ENCODE results near the gene FAM111A.
"Not testable (repeated sequence)": the region's sequence is repeated elsewhere in the genome, so short reads cannot be mapped to it uniquely, and the experiment has no call there.

Gene FAM111A, protein sequence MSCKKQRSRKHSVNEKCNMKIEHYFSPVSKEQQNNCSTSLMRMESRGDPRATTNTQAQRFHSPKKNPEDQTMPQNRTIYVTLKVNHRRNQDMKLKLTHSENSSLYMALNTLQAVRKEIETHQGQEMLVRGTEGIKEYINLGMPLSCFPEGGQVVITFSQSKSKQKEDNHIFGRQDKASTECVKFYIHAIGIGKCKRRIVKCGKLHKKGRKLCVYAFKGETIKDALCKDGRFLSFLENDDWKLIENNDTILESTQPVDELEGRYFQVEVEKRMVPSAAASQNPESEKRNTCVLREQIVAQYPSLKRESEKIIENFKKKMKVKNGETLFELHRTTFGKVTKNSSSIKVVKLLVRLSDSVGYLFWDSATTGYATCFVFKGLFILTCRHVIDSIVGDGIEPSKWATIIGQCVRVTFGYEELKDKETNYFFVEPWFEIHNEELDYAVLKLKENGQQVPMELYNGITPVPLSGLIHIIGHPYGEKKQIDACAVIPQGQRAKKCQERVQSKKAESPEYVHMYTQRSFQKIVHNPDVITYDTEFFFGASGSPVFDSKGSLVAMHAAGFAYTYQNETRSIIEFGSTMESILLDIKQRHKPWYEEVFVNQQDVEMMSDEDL

DNA sequence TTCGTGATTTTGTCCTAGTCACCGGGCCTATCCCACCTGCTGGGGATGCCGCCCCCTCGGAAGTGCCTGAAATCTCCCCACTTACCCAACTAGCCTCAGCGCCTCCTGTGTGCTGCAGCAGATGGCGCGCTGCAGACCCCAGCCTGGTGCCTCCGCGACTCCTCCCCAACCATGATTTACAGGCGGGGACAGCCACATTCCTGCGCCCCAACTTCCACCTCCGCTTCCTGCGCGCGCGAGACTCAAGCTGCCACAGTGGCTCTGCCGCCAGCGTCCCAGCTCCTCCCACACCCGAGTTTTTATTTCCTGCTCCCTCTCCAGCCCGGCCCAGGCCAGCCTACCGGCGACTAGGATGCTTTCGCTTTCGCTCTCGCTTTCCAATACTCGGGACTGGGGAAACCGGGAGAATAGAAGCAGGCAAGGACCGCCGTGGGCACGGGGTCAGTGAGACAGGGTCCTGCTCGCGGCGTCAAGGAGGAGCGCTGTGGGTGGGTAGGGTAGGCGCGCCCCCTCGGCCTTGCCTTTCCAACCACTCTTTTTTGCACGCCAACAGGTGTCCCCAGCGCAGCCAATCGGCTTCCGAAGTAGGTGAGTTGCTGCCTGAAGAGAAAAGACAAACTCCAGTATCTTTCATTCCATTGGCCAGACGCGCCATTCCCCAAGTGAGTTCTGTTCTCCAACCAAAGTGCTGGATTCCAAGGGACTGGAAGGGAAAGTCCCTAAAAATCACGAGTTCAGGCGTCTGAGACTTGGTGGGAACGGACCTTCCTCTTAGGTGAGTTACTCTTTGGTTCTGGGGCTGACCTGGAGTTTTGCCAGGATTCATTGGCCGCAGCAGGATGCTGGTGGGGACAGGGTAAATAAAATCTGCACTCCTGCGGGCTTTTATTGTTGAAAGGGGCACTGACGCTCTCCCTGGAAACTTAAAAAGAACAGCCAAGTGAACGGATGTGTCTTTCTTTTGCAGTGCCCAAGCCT lies at the start of gene FAM111A:
Gene FAM111A, plus strand, starts transcription at position 327 of the 978 bp plus-strand sequence. CDS start 6,017 bp downstream, outside the sequence.
- in situ Hi-C loops (cut with HindIII; ENCODE audit: low sequenced_read_pairs): loop anchor here (5.0 kb wide), 1 partner anchor 86 kb away; no protein-coding TSS in a partner anchor

DNA sequence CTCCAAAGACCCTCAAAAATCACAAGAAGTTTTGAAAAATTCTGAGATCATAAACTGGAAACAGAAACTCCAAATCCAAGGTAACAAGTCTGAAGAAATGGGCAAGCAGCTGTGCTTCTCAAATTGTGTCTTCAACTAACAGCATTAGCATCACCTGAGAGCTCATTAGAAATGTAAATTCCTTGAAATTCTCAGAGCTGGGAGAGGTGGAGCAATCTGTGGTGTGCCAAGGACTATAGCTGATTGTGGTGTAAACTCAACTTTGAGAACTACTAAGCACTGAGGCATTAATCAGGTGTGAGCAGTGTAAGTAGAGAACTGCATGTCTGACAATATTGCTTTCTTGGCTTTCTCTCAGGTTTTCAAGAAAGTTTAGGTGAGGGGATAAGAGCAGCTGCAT lies 49.1 kb upstream of the FAM111A start:
- in situ Hi-C loops (cut with HindIII; ENCODE audit: low sequenced_read_pairs): not testable (repeated sequence)

DNA sequence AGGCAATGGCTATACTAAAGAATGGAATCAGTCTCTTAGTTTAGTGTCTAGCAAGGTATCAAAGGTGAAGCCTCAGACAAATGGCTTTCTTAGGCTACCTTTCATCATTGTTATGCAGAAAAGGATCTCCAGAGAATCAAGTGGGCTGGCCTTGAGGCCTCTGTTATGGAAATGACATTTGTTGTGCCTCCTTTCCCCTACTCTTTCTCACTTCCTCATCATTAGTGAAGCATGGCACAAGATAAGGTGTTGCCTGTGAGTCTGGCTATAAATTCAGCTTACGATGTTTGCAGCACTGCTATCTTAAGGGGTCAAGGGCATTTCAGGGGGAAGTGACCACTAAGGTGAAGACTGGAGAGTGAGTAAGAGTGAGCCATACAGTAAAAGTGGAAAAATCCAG lies 47.4 kb upstream of the FAM111A start:
- in situ Hi-C loops (cut with HindIII; ENCODE audit: low sequenced_read_pairs): not testable (repeated sequence)

DNA sequence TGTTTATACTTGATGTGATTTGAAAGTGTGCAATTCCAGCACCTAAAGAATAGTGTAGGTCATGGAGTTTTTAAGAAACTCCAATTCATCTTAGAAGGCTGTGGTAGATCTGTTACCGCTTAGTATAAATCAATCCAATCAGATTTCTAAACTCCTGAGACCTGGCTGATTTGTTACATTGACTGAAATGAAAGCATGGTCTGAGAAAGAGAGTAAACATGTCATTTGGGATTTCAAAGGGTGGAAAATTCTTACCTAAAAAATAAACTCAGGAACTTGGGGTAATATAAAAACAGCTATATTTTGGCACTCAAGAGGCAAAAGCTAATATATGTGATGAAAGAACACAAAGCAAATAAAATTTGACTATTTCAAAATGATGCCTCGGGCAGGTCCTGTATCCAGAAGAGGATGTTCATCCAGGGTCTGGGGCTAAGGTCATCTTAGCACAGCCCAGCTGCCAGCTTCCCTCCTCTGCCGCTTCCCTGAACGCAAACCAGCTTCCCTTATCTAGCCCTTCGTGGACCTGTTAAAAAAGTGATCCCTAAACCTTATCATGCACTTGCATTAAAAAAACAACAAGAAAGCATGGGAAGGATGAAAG lies 46.6 kb upstream of the FAM111A start:
- in situ Hi-C loops (cut with HindIII; ENCODE audit: low sequenced_read_pairs): not testable (repeated sequence)

DNA sequence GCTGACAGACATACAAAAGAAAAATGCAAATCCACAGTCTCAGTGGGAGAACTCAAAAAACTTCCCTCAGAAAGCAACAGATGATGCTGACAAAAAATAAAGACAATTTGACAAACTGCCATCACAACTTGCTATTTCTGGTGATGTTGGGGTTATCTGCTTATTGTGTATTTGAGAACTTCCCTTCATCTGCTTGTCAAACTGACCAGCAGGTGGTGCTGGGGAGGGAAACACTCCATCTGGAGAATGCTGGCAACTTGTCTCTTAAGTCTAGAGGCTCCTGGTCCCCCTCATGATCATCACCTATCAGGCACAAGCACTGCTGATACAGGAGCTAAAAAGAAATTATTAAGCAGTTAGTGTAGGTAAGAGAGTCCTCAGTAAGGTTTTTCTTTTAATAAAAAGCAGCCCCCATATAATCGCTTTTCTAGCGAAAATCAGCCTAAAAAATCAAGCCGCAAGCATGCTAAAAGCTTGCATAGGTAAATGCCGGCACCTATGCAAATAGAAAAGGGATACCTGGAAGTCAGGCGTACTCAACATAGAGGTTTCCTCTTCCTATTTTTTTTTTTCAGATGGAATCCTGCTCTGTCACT lies 45.4 kb upstream of the FAM111A start:
- in situ Hi-C loops (cut with HindIII; ENCODE audit: low sequenced_read_pairs): no loop called here

DNA sequence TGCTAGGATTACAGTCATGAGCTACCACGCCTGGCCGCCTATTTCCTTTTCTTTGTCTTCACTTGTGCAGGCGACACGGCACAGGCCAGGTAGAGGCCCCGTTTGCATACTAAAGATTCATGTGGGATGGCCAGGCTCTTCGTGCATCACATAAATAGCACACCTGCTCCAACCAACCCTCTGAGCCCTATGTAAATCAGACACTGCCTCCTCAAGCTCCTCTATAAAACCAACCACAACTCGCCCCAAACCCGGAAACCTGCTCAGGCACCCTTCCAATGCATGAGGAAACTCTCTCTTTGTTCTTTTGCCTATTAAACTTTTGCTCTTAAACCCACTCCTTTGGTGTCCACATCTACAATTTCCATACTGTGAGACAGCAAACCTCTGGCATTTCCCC lies 44.7 kb upstream of the FAM111A start:
- in situ Hi-C loops (cut with HindIII; ENCODE audit: low sequenced_read_pairs): not testable (repeated sequence)

DNA sequence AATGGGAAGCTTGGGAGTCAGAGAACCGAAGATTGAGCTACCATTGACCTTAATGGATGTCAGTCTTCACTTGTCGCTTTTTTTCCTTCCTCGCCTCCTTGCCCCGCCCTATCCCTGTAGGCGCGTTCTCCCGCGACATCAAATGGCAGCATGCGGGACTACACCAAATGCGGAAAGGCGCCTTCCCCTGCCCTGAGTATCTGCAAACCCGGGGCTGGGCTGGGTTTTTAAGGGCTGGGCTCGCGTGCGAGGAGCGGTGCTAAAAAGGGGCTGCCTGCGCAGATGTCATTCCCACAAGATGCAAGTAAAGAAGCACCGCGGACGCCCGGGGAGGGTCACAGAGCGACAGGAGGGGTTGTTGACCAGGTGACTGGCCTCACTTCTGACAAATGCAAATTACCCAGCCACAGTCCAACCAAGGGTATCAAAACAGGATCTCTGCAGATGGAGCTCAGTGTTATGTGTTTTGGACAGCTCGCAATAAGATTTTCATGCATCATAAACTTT lies 40.3 kb upstream of the FAM111A start:
- in situ Hi-C loops (cut with HindIII; ENCODE audit: low sequenced_read_pairs): no loop called here

DNA sequence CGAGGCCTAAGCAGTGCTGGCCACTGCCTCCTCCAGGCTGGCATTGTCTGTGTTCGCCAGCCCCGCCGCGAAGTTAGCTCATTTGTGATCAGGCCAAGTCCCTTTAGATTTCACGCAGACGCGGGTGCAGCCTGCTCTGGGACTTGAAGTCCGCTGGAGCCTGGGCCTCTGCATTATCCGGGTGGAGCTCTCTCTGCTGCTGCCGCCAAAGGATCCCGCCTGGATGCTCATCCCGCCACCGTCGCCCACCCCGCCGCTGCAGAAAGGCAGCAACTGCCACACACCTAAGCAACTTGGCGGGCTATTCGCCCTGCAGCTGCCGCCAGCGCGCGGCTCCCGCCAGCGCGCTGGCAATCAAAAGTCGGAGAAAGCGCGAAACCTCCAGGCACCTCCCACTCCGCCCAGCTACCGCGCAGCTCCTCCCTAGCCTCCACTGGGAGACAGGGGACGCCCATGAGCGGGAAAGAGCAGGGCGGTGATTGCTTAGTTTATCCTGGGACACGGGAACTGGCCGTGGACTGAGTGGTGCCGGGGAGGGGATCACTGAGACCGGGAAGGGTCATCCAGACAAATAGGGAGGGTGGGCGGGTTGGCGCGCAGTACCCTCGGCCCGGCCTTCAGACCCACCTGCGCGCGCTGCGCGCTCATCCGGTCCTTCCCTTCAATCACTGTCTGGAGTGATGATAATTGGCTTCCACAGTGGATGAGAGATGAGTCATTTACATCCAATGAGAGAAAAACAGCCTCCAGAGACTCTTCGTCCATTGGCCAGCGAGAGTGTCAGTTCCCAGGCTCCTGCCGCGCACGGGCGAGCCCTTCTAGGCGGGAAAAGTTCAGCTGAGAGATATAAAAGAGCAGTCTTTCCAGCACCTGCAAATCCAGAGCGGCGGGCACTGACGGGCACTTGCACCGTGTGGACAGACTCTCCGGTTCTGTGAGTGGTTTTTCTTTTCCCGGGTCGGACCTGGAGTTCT lies 36.0 kb upstream of the FAM111A start, which contains the start of gene FAM111B:
Gene FAM111B, plus strand, starts transcription at position 875 of the 974 bp plus-strand sequence. CDS start 2,389 bp downstream, outside the sequence.
- in situ Hi-C loops (cut with HindIII; ENCODE audit: low sequenced_read_pairs): no loop called here

DNA sequence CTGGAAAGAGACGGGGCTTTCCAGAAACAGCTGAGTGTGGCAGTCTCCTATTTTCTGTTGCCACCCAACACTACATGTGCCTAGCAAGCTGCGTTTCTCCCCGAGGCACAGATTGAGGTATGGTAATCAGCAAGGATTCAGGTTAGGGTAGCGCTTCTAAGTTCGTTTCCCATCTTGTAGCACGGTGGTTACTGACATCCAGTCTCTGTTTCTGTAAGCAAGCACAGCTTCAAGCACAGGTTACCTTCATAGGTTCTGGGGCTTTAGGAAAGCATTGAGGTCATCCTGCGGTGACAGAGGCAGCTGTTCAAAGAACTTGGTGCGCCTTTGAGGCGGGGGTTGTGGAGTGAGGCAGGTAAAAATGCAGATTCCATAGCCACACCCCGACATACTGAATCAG lies 34.9 kb upstream of the FAM111A start:
- in situ Hi-C loops (cut with HindIII; ENCODE audit: low sequenced_read_pairs): not testable (repeated sequence)

DNA sequence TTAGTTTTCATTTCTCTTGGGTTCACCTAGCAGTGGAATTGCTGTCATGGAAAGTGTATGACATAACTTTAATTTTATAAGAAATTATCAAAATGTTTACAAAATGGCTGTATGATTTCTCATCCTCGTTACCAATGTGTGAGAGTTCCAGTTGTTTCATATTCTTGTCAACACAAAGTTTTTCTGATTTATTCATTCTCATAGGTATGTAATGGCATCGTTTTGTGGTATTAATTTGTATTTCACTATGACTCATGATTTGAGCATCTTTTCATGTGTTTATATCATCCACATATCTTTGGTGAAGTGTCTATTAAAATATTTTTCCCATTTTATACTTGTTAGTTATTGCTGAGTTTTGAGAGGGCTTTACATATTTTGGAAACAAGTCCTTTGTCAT lies 30.2 kb upstream of the FAM111A start:
- in situ Hi-C loops (cut with HindIII; ENCODE audit: low sequenced_read_pairs): no loop called here

DNA sequence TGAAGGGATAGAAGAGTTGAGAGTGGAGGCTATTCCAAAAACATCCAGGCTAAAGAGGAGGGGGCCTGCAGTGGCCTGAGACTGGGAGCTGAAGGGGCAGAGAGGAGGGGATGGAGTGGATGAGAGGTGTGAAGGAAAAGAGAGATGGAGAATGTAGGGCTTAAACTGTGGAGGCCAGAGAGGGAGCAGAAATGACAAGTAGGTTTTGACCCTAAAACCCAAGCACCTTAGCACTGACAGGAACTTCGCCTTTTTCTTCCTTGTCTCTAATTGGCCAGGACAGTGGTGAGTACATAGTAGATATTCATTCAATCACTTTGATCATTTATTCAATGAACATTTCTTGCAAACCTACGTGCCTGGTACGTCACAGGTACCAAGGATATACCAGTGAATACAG lies 28.3 kb upstream of the FAM111A start:
- in situ Hi-C loops (cut with HindIII; ENCODE audit: low sequenced_read_pairs): no loop called here

DNA sequence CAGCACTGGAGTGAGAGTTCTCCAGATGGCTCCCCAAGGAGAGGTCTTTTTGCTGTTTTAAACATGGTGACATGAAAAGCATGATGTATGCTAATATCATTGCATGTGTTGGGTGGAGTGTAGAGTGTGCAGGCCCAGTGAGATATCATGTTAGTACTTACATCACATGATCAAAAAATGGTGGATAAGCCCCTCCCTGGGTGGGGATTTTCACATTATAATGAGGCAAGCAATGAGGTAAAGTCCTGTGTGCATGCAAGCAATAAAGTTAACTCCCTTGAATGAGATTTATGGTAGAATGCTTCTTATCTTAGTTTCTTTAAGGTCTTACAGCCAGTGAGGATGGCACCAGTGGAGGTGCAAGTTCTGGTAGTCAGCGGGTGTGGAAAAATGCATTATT lies 27.1 kb upstream of the FAM111A start:
- in situ Hi-C loops (cut with HindIII; ENCODE audit: low sequenced_read_pairs): no loop called here

DNA sequence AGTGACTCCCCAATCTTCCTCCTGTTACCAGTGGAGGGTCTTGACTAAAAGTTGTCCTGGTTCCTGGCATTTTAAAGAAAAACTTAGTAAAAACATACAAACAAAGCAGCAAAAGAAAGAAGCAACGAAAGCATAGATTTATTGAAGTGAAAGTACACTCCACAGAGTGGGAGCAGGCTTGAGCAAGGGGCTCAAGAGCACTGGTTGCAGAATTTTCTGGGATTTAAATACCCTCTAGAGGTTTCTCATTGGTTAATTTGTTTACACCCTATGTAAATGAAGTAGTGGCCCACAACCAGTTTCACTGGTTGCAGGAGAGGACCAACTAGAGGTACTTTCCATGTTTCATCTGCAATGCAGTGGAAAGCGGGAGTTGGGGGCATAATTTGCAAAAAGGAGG lies 24.9 kb upstream of the FAM111A start:
- in situ Hi-C loops (cut with HindIII; ENCODE audit: low sequenced_read_pairs): no loop called here

DNA sequence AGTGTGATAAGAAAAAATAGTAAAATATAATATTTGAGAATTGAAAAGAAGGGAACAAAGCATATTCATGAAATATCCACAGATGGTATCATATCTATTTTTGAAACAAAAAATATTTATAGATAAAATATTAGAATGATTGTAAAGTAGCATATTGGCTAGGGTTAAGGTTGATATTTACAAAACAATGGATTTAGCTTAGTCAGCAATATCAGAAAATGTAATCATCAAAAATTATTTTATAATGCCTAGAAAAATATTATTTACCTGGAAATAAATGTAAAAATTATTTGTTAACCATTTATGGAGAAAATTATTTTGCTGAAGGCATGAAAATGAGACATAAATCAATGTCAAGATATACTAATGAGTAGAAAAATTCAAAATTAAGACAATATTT lies 22.8 kb upstream of the FAM111A start:
- in situ Hi-C loops (cut with HindIII; ENCODE audit: low sequenced_read_pairs): no loop called here

DNA sequence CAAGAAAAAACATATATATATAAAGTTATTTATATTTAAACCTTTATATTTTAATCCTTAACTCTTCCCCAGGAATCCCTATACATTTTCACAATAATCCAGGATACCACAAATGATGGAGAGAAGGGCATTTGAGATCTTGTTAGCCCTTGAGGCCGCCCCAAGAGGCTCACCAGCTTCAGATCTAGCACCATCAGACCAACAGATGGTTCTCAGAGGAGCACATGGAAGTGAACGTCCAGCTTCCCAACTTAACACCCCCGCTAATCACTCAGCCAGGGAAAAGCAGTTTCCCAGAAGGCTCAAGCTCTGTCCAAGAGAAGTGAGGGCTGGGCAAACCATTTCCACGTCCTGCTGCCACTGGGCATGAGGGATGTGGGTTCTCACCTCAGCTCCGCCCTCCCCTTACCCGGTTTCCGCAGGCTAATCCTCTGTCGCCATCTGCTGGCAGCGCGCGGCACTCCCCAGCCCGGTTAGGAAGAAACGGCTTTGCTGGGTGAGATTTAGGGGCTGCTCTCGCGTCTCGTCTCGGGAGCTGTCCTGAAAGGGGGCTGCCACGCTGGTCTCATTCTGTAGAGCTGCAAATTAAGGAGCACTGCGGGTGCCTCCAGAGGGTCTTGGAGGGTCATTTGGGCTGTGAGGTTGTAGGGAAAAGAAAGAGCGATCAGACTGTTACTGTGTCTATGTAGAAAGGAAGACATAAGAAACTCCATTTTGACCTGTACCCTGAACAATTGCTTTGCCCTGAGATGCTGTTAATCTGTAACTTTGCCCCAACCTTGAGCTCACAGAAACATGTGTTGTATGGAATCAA lies 6.8 kb upstream of the FAM111A start:
- in situ Hi-C loops (cut with HindIII; ENCODE audit: low sequenced_read_pairs): no loop called here

DNA sequence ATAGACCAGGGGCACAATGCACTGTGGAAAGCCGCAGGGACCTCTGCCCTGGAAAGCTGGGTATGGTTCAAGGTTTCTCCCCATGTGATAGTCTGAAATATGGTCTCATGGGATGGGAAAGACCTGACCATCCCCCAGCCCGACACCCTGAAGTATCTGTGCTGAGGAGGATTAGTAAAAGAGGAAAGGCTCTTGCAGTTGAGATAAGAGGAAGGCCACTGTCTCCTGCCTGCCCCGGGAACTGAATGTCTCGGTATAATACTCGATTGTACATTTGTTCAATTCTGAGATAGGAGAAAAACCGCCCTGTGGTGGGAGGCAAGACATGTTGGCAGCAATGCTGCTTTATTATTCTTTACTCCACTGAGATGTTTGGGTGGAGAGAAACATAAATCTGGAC lies 6.1 kb upstream of the FAM111A start:
- in situ Hi-C loops (cut with HindIII; ENCODE audit: low sequenced_read_pairs): not testable (repeated sequence)

DNA sequence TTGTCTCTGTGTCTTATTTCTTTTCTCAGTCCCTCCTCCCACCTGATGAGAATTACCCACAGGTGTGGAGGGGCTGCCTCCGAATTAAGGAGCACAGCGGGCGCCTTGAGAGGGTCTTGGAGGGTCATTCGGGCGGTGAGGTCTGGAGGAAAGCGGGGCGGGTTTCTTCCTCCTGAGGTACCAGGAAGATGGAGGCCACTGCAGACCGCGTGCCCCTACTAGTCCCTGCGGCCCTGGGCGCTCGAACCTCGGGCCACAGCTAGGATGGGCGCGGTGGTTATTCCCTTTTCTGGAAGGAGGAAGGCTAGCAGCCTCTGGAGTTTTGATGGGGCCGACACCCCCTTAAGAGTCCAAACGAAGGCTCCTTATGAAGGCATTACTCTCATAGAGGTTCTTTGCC lies 5.5 kb upstream of the FAM111A start:
- in situ Hi-C loops (cut with HindIII; ENCODE audit: low sequenced_read_pairs): no loop called here

DNA sequence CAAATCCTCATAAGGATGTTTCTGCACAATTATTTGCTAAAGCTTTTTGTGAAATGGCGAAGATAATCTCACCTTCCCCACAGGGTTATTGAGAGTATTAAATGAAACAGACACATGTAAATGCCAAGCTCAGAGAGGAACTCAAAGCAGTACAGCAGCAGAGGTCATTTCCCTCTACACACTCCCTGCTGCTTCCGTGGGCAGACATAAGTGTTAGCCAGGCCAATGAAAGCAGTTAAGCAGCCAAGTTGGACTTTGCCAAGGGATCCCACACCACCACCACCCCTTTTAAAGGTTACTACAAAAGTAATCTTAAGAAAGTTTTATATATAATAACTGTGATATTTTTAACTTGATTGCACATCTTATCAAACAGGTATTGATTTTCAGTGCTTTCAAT lies 4.0 kb upstream of the FAM111A start:
- in situ Hi-C loops (cut with HindIII; ENCODE audit: low sequenced_read_pairs): no loop called here

Data from endothelial cell of hepatic sinusoid (primary cell).